CD1c-positive myeloid dendritic cell (primary cell): ENCODE results near the gene VSIR.
A peak's percentile ranks its signal among the peaks of the same experiment; 100 is the strongest.

Experiments used
- DNase-seq: peaks from one replicate; pipeline ENCODE4 v3.0.0-alpha.2; 2016; ENCODE audit errors: extremely low spot score

Gene VSIR

GRCh38 chr10:71747039-71747531, 26.2 kb downstream of the VSIR start:
- no peak for DNase-seq

- no peak for DNase-seq
Observed at GRCh38 chr10:71746344-71747037, 26.8 kb downstream of the VSIR start.

- DNase-seq = no peak
Observed at GRCh38 chr10:71745664-71746250, 27.6 kb downstream of the VSIR start.

GRCh38 chr10:71744897-71745663, 28.2 kb downstream of the VSIR start:
- no peak for DNase-seq

GRCh38 chr10:71743866-71744265, 29.5 kb downstream of the VSIR start:
- DNase-seq = no peak

GRCh38 chr10:71743089-71743838, 30.1 kb downstream of the VSIR start:
- no peak for DNase-seq

GRCh38 chr10:71742301-71743088, 30.8 kb downstream of the VSIR start:
- DNase-seq = no peak

GRCh38 chr10:71741671-71742070, 31.6 kb downstream of the VSIR start:
- no peak for DNase-seq

- no peak for DNase-seq
Observed at GRCh38 chr10:71741029-71741428, 32.3 kb downstream of the VSIR start.

GRCh38 chr10:71740069-71740653, 33.2 kb downstream of the VSIR start:
- peak; percentile 58 for DNase-seq

- peak; percentile 40 for DNase-seq
Observed at GRCh38 chr10:71739358-71739900, 33.9 kb downstream of the VSIR start.

GRCh38 chr10:71737834-71738197, 35.5 kb downstream of the VSIR start:
- peak; percentile 89 for DNase-seq

GRCh38 chr10:71737001-71737833, 36.1 kb downstream of the VSIR start:
- no peak for DNase-seq

GRCh38 chr10:71736570-71736952, 36.8 kb downstream of the VSIR start:
- no peak for DNase-seq

- DNase-seq = no peak
Observed at GRCh38 chr10:71735709-71736569, 37.4 kb downstream of the VSIR start.

- no peak for DNase-seq
Observed at GRCh38 chr10:71734797-71735196, 38.5 kb downstream of the VSIR start.

- DNase-seq = no peak
Observed at GRCh38 chr10:71731791-71732190, 41.5 kb downstream of the VSIR start.

- DNase-seq = peak; percentile 72
Observed at GRCh38 chr10:71729161-71729636, 44.1 kb downstream of the VSIR start.
